H1 (cell line): ENCODE results near the gene NAV2. TPM values are rescaled to one million over a fixed set of nuclear protein-coding genes. Genes with fewer than 3 reads are reported as not detected.

Experiments
- CHD1 ChIP-seq: IDR thresholded peaks from 2 replicates; pipeline ENCODE4 v1.6.1; 2012; ENCODE audit warnings: low read depth, low read length, improper control_type of control experiment
- CTCF ChIP-seq, 3 experiments: IDR thresholded peaks; 1 replicate in 2 of 3; 2 replicates in 1 of 3; pipeline versions ENCODE4 v1.5.1 to v1.6.1; 2011; ENCODE audit warnings: low read length in 3 of 3, mild to moderate bottlenecking in 3 of 3, inconsistent platforms in 2 of 3, low read depth in 1 of 3, moderate library complexity in 1 of 3; ENCODE audit not compliant: insufficient read depth in 1 of 3; ENCODE audit errors: control extremely low read depth in 1 of 3
- EP300 ChIP-seq, 2 experiments: IDR thresholded peaks; 1 replicate in 1 of 2; 2 replicates in 1 of 2; pipeline ENCODE4 v1.6.1; 2011 to 2012; ENCODE audit warnings: low read depth in 2 of 2, low read length in 2 of 2, mild to moderate bottlenecking in 2 of 2, borderline replicate concordance in 1 of 2, inconsistent platforms in 1 of 2, moderate library complexity in 1 of 2
- KDM5A ChIP-seq: fragments of 200-600 bp; IDR thresholded peaks from 2 replicates; pipeline ENCODE4 v1.7.1; 2012; ENCODE audit warnings: mild to moderate bottlenecking, low read length, inconsistent platforms, mixed read lengths
- POLR2A ChIP-seq, 2 experiments: IDR thresholded peaks; 1 replicate in 1 of 2; 2 replicates in 1 of 2; pipeline ENCODE4 v1.6.1; 2011; ENCODE audit warnings: low read depth in 2 of 2, low read length in 2 of 2, mild to moderate bottlenecking in 2 of 2; ENCODE audit errors: control extremely low read depth in 1 of 2
- RBBP5 ChIP-seq: IDR thresholded peaks from 2 replicates; pipeline ENCODE4 v1.7.1; 2012; ENCODE audit warnings: low read depth, mild to moderate bottlenecking, inconsistent platforms, low read length, moderate library complexity, borderline replicate concordance
- TAF1 ChIP-seq: IDR thresholded peaks from 2 replicates; pipeline ENCODE4 v1.6.1; 2011; ENCODE audit warnings: mild to moderate bottlenecking, low read depth, low read length
- USF2 ChIP-seq: IDR thresholded peaks from 2 replicates; pipeline ENCODE4 v1.6.1; 2011; ENCODE audit warnings: low read length, improper control_type of control experiment
- YY1 ChIP-seq: IDR thresholded peaks from 2 replicates; pipeline ENCODE4 v1.6.1; 2011; ENCODE audit warnings: low read depth, mild to moderate bottlenecking, low read length
- polyA plus RNA-seq, 7 experiments: library from polyadenylated mRNA; depleted of rRNA in 3 of 7; stranded (reverse) in 5 of 7; unstranded in 2 of 7; fragments of >200 nt in 5 of 7; fragments of 200-250 nt in 2 of 7; gene quantifications; 1 replicate in 5 of 7; 2 replicates in 1 of 7; 4 replicates in 1 of 7; pipeline versions ENCODE4 v1.2.1 to v1.2.3, GENCODE V29; 2011 to 2013; ENCODE audit warnings: missing spikeins in 2 of 7, mixed read lengths in 2 of 7
- total RNA-seq: library from RNA; stranded (reverse); fragmentation: NEBNext Ultra II Directional; extraction: Animal tissue kit (Norgen Biotek cat#: 25700); gene quantifications from 2 replicates; pipeline ENCODE4 v1.2.1, GENCODE V29; 2021

The NAV2 gene
- total and polyA plus RNA-seq, 2 of the 8 experiments (the other 6 are each of a cell fraction or from before 2014, with no cell fraction given), result 35.6 to 73.6 TPM

- TF ChIP-seq USF2, result no peak
- no peak for TF ChIP-seq KDM5A
- TF ChIP-seq CTCF (IDR thresholded peaks at IDR 0.05; ENCODE audit: control extremely low read depth in 1 of 3, insufficient read depth in 1 of 3, low read depth in 1 of 3, low read length in 3 of 3), result no peak
- TF ChIP-seq YY1, result no peak
- no peak for TF ChIP-seq RBBP5
- TF ChIP-seq TAF1, result no peak
- no peak for TF ChIP-seq CHD1
- TF ChIP-seq EP300 (IDR thresholded peaks at IDR 0.05; ENCODE audit: borderline replicate concordance in 1 of 2, low read depth in 2 of 2, low read length in 2 of 2), result no peak
- TF ChIP-seq POLR2A (IDR thresholded peaks at IDR 0.05; ENCODE audit: control extremely low read depth in 1 of 2, low read depth in 2 of 2, low read length in 2 of 2), result no peak
These were observed 219.2 kb downstream of the NAV2 start (continued) for GRCh38 chr11:19931771-19932369.
